RKO (cell line): ENCODE results near the gene SNX15.
"Not testable (repeated sequence)": the region's sequence is repeated elsewhere in the genome, so short reads cannot be mapped to it uniquely, and the experiment has no call there.

Experiments used
- DNase-seq: peaks from one replicate; pipeline ENCODE4 v3.0.0-alpha.2; 2016; ENCODE audit warnings: low spot score

The SNX15 gene

DNA sequence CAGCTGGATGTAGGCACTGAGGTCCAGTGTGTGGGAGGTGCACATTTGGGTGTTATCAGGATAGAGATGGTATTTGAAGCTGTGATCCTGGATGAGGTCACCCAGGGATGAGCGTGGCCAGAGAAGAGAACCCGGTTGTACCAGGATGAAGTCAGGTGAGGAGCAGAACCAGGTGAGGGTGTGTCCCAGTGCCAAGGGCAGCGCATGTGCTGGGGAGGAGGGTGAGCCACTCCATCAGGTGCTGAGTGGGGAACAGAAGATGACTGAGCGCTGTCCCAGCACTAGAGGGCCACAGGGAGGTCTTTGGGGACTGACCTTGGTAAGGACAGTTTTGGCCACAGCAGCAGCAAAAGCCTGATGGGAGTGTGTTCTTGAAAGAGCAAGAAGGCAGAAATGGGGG lies 10.5 kb upstream of the SNX15 start:
- DNase-seq, result no peak

DNA sequence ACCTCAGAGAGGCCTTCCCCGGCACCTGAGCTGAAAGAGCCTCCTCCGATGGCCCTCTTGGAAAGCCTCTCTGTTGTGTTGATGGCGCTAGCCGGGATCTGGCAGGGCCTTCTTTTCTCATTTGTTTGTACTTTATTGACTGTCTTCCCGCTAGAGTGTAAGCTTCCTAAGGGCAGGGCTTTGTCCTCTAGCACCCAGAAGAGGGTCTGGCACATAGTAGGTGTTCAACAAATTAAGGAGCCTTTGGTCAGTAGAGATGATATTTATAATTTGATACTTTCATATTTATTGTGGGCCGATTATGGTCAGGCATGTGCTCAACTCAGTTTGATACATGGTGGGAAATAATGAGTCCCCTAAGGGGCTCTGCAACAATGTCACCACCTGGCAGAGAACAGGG lies 9.3 kb upstream of the SNX15 start:
- no peak for DNase-seq

GRCh38 chr11:65019824-65020223 lies 7.4 kb upstream of the SNX15 start:
- no peak for DNase-seq

GRCh38 chr11:65021003-65021402 lies 6.2 kb upstream of the SNX15 start:
- DNase-seq, result no peak

DNA sequence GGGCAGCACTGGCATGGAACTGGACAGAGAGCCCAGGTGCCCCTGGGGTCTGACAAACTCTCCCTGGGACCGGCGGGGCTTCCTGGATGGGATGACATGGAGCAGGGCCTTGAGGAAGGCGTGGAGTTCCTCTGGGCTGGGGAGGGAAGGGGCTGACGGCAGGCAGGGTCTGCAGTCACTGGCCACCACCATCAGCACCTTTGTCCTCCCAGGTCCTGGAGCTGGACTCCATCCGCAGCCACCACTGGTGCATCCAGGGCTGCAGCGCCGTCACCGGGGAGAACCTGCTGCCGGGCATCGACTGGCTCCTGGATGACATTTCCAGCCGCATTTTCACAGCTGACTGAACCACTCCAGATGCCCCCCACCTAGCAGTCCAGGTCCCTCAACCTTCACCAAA lies 5.7 kb upstream of the SNX15 start:
- DNase-seq, result no peak

DNA sequence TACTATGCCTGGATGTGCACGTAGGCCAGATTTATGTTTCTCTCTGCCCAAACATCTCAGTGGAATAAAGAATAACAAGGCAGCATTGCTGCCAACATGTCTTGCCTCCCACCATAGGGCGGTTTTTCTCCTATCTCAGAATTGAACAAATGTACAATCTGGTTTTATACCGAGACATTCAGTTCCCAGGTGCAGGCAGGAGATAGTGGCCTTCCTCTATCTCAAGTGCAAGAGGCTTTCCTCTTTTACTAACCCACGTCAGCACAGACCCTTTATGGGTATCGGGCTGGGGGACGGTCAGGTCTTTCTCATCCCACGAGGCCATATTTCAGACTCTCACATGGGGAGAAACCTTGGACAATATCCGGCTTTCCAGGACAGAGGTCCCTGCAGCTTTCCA lies 3.7 kb upstream of the SNX15 start:
- DNase-seq, result not testable (repeated sequence)

DNA sequence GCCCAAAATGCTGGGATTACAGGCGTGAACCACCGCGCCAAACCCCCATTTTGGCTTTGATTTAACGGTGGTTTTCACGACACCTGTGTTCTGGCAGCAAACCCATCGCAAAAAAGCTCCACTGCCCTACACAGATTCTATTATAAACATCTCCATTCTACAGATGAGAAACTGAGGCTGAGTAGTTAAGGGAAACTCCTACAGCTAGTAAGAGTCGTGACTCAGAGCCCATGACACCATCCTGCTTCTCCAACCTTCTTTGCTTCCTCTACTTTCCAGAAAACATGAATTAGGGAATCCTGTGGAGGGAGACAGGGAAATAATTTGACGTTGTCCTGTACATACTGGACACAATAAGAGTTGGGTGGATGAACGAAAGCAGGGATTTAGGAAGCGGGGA lies 429 bp upstream of the SNX15 start:
- peak; percentile 82 for DNase-seq

DNA sequence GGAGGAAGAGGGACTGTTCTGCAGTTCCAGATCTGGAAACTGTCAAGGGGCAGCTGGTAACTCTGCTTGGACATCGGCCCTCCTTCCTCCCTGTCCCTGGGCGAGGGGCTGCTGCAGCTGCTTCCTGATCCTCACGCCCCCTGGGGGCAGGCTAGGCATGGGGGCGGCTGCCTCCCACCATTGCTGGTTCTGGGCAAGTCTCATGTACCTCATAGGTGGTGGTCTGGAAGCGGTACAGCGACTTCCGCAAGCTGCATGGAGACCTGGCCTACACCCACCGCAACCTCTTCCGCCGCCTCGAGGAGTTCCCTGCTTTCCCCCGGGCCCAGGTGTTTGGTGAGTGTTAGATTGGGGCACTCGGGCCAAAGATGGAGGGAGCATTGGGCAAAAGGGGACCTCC lies 5.0 kb downstream of the SNX15 start:
- DNase-seq, result no peak

GRCh38 chr11:65034423-65034822 lies 7.2 kb downstream of the SNX15 start:
- DNase-seq, result no peak

GRCh38 chr11:65035579-65035978 lies 8.3 kb downstream of the SNX15 start:
- DNase-seq, result no peak

- no peak for DNase-seq
These were observed 9.7 kb downstream of the SNX15 start for GRCh38 chr11:65036931-65037330.

GRCh38 chr11:65040520-65040846 lies 13.2 kb downstream of the SNX15 start:
- DNase-seq, result no peak

GRCh38 chr11:65040847-65041622 lies 13.8 kb downstream of the SNX15 start, which contains the start of gene SAC3D1:
Gene SAC3D1, plus strand, starts transcription at chr11:65041210. Its CDS starts 83 bp downstream, at chr11:65041293.
- DNase-seq, result peak; percentile 97

GRCh38 chr11:65042891-65043290 lies 15.7 kb downstream of the SNX15 start:
- no peak for DNase-seq

GRCh38 chr11:65043881-65044501 lies 16.8 kb downstream of the SNX15 start:
- no peak for DNase-seq

DNA sequence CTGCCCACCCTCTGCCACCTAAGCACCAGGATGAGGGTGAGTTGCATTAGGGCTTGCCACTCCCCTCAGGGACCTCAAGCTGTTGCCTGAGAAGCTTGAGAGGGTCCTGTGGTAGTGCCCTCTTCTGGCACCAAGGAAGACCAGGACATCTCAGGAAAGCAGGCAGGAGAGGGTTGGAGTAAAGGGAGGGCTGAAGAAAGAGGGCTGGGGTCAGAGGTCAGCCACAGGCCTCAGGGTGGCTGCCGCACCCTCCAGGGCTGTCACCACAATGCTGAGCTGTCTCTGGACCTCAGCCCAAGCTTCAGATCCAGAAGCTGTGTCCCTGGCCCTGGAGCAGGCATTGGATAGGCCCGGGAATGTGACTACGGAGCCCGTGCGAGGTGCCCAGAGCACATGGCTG lies 17.8 kb downstream of the SNX15 start:
- no peak for DNase-seq

DNA sequence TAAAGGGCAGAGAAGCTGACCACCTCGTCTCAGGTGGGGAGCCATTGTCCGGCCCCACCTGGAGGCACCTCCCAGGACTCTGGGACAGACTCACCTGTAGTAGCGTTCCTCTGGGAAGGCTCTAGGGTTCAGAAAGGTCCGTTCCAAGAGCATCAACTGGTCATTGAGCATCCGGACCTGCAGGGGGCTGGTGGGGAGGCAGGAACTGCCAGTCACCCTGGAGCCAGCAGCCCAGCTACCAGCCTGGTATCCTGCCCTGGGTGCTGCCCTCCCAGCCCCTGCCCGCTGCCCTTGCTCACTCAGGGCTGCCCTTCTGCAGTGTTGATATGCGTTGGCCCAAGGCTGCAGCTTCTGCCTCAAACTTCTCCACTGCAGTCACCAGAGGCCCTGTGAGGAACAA lies 18.5 kb downstream of the SNX15 start:
- no peak for DNase-seq

DNA sequence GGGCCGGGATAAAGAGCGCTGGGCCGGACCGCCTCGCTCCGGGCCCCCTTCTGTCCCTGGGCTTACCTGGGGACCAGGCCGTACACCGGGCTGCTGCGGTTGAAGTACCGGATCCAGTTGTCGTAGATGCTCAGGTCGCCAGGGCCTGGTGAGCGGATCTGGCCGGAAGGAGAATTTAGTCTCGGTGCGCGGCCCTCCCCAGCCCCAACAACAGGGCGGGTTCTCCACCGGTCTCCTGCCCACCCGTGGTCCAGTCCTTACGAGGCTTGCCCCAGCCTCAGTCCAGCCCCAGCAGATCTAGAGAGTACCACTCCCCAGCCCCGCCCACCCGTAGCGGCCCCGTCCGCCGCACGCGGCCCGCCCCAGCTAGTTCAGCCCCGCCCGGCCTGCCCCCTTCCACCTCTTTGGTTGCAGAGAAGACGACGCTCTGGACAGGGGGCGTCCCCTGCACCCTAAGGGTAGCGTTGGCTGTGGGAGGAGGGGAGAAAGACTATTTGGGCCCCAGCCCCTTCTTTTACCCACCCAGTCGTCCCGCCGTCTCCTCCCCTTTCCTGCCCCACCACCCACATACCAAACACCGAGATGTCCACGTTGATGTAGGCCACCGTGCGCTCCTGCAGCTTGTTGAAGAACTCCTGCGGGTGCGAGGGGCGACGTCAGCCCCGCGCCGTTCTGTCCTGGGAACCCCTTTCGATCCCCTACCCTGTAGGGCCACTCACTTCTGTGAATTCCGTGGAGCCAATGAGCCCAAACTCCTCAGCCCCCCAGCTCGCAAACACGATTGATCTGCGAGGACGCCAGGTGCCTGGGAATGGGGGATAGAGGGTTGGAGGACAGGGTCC lies 20.6 kb downstream of the SNX15 start:
- DNase-seq, result no peak

GRCh38 chr11:65051398-65051858 lies 24.2 kb downstream of the SNX15 start:
- DNase-seq, result no peak

- DNase-seq, result no peak
These were observed 26.7 kb downstream of the SNX15 start for GRCh38 chr11:65053827-65054508.

DNA sequence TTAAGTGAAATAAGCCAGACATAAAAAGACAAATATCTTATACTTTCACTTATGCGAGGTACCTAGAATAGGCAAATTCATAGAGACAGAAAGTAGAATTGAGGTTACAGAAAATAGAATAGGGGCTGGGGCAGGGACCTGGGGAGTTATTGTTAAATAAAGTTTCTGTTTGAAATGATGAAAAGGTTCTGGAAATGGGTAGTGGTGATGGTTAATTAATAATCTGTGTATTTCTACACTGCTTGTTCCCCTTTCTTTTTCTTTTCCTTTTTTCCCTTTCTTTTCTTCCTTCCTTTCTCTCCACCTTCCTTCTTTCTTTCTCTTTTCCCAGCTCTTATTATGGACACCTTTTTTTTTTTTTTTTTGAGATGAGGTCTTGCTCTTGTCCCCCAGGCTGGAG lies 28.3 kb downstream of the SNX15 start:
- no peak for DNase-seq

GRCh38 chr11:65056999-65057398 lies 29.8 kb downstream of the SNX15 start:
- DNase-seq, result no peak
